K562 (cell line): ENCODE results near the gene GNAZ. TPM values are rescaled to one million over a fixed set of nuclear protein-coding genes. Genes with fewer than 3 reads are reported as not detected.

Experiments
- AFF4 ChIP-seq: sonication (generic); formaldehyde crosslinking; IDR thresholded peaks from 2 replicates; pipeline ENCODE4 v1.8.0; 2023; ENCODE audit warnings: mild to moderate bottlenecking, missing genetic modification reagents
- ARID3A ChIP-seq: IDR thresholded peaks from 2 replicates; pipeline ENCODE4 v1.6.1; 2012; ENCODE audit warnings: low read depth, low read length, improper control_type of control experiment, borderline replicate concordance
- BRD4 ChIP-seq: fragments of 200-600 bp; sonication (generic); IDR thresholded peaks from 2 replicates; pipeline ENCODE4 v1.6.1; 2017; ENCODE audit warnings: inconsistent platforms
- C11orf30 ChIP-seq: fragments of 450-650 bp; IDR thresholded peaks from 2 replicates; pipeline ENCODE4 v1.6.1; 2016; ENCODE audit warnings: low read depth, mild to moderate bottlenecking
- DPF2 ChIP-seq: fragments of 450-650 bp; IDR thresholded peaks from 2 replicates; pipeline ENCODE4 v1.6.1; 2016
- ELK1 ChIP-seq: sonication (generic); formaldehyde crosslinking; IDR thresholded peaks from 2 replicates; pipeline ENCODE4 v1.8.1; 2022; ENCODE audit warnings: missing genetic modification reagents
- FUS ChIP-seq: fragments of 200-400 bp; formaldehyde crosslinking; optimal IDR thresholded peaks from 2 replicates; pipeline ENCODE3; 2017; ENCODE audit warnings: low read depth, low read length
- POLR3A ChIP-seq: IDR thresholded peaks from 2 replicates; pipeline ENCODE4 v1.6.1; 2011; ENCODE audit warnings: borderline replicate concordance, mild to moderate bottlenecking, moderate library complexity; ENCODE audit not compliant: insufficient read length, insufficient read depth; ENCODE audit errors: extremely low read depth
- SMARCE1 ChIP-seq: fragments of 450-650 bp; IDR thresholded peaks from 2 replicates; pipeline ENCODE4 v1.7.1; 2016; ENCODE audit warnings: mild to moderate bottlenecking
- U2AF2 ChIP-seq: fragments of 200-400 bp; formaldehyde crosslinking; optimal IDR thresholded peaks from 2 replicates; pipeline ENCODE3; 2017; ENCODE audit warnings: low read depth, mild to moderate bottlenecking, low read length
- ZBTB2 ChIP-seq: fragments of 450-650 bp; IDR thresholded peaks from 2 replicates; pipeline ENCODE4 v1.6.1; 2016; ENCODE audit warnings: antibody characterized with exemption
- ZFP30 ChIP-seq: fragments of 250-450 bp; sonication (Bioruptor Pico); IDR thresholded peaks from 2 replicates; pipeline ENCODE4 v1.8.0; 2022; ENCODE audit warnings: moderate library complexity, mild to moderate bottlenecking, inconsistent platforms, borderline replicate concordance
- polyA plus RNA-seq, 8 experiments: library from polyadenylated mRNA; depleted of rRNA in 4 of 8; stranded (reverse) in 5 of 8; unstranded in 3 of 8; fragments of >200 nt; fragmentation: Nextera tagmentation in 2 of 8; fragmentation: Illumina TruSeq in 1 of 8; extraction: Ambion mirVana in 2 of 8; extraction: Trizol in 1 of 8; gene quantifications; 2 replicates each; pipeline versions ENCODE4 v1.2.1 to v1.2.3, GENCODE V29; 2011 to 2014; ENCODE audit warnings: inconsistent platforms in 1 of 8, missing spikeins in 1 of 8
- total RNA-seq, 7 experiments: library from RNA; depleted of rRNA in 6 of 7; stranded (reverse); fragments of >200 nt in 6 of 7; fragmentation: Illumina TruSeq in 2 of 7; extraction: Trizol in 2 of 7; gene quantifications; 2 replicates each; pipeline versions ENCODE4 v1.2.1 to v1.2.3, GENCODE V29; 2011 to 2021; ENCODE audit warnings: low replicate concordance in 1 of 7
- TF ChIP-seq, protein P1 (sequence below): IDR thresholded peaks from 2 replicates; pipeline ENCODE4 v1.6.1; 2011; ENCODE audit warnings: borderline replicate concordance, low read depth, mild to moderate bottlenecking, moderate library complexity, low read length; ENCODE audit not compliant: insufficient read depth, poor library complexity, severe bottlenecking
- TF ChIP-seq, protein P2 (sequence below): fragments of 250-450 bp; sonication (Bioruptor Pico); IDR thresholded peaks from 2 replicates; pipeline ENCODE4 v1.5.0; 2020; ENCODE audit warnings: mild to moderate bottlenecking

Gene GNAZ
- total and polyA plus RNA-seq, 9 of the 15 experiments (the other 6 are each of a cell fraction or from before 2014, with no cell fraction given): 0.04 to 0.22 (median 0.13) TPM; not detected in 3

DNA sequence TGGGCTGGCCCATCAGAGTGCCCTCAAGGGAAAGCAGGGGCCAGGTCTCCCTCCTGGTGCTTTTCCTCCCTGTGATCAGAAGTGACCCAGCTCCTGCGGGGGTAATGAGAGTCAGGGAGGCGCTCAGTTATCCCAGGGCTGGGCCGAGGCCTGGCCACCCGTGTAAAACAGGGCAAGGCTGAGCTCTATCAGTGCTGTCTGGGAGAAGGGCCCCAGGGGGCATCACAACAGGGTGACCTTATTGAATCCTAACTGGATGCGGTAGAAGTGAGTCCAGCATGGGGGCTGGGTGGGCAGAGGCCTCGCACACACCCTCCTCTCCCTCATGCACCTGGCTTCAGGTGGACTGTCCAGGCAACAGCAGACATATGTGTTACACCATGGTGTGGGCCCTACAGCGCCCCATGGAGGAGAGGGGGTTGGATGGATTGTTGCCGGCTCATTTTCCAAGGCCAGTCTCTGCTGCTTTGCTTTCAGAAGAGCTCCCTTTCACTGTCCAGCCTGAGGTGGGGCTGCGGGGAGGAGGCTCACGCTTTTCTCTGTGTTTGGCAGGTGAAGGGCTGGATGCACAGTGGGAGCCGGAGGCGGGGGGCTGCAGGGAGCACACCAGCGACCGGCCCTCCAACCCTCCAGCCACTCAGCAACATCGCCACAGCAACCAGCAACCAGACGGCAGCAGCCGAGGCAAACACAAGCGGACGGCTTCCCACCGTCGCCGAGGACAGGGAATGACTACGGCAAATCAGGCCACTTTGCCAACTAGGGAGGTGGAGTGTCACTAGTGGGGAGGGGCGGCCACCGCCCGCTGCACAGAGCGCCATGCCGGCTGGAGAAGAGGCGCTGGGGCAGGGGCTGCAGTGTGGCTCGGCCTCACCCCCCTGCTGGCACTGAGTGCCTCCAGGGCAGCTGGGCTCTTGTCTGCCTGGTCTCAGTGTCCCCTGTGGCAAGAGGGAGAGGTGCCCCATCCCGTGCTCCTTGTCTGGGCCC, 24.7 kb downstream of the GNAZ start (continued):
- TF ChIP-seq AFF4 (no peak), U2AF2 (no peak), ZFP30 (CRISPR knock-in tag) (no peak), POLR3A (no peak), ELK1 (CRISPR knock-in tag) (no peak), ARID3A (no peak), SMARCE1 (no peak), BRD4 (no peak), FUS (no peak), ZBTB2 (0 out of 2 replicates have a peak, but pooled peaks have one; percentile 13), C11orf30 (no peak), DPF2 (no peak)
- TF ChIP-seq, protein P1, sequence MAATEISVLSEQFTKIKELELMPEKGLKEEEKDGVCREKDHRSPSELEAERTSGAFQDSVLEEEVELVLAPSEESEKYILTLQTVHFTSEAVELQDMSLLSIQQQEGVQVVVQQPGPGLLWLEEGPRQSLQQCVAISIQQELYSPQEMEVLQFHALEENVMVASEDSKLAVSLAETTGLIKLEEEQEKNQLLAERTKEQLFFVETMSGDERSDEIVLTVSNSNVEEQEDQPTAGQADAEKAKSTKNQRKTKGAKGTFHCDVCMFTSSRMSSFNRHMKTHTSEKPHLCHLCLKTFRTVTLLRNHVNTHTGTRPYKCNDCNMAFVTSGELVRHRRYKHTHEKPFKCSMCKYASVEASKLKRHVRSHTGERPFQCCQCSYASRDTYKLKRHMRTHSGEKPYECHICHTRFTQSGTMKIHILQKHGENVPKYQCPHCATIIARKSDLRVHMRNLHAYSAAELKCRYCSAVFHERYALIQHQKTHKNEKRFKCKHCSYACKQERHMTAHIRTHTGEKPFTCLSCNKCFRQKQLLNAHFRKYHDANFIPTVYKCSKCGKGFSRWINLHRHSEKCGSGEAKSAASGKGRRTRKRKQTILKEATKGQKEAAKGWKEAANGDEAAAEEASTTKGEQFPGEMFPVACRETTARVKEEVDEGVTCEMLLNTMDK: peak; percentile 24
- TF ChIP-seq, protein P2, sequence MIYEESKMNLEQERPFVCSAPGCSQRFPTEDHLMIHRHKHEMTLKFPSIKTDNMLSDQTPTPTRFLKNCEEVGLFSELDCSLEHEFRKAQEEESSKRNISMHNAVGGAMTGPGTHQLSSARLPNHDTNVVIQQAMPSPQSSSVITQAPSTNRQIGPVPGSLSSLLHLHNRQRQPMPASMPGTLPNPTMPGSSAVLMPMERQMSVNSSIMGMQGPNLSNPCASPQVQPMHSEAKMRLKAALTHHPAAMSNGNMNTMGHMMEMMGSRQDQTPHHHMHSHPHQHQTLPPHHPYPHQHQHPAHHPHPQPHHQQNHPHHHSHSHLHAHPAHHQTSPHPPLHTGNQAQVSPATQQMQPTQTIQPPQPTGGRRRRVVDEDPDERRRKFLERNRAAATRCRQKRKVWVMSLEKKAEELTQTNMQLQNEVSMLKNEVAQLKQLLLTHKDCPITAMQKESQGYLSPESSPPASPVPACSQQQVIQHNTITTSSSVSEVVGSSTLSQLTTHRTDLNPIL: no peak
